Ovary (tissue), 9 donors: Measurements from ENCODE around the gene PLXNA2. TPM values are rescaled to one million over a fixed set of nuclear protein-coding genes. Genes with fewer than 3 reads are reported as not detected.

ENCODE experiments used
- DNase-seq, 5 donors: peaks; one replicate each; pipeline ENCODE4 v3.0.0-alpha.2; 2019 to 2020
- H3K27ac ChIP-seq, 2 donors: fragments of 200-600 bp; one replicate each; pipeline versions ENCODE4 v1.5.1 to v1.8.0; 2019 to 2022
- H3K27me3 ChIP-seq: fragments of 200-600 bp; one replicate; pipeline ENCODE4 v1.8.0; 2022
- H3K36me3 ChIP-seq: fragments of 200-600 bp; sonication (generic); one replicate; pipeline ENCODE4 v1.5.1; 2019
- H3K4me1 ChIP-seq: one replicate; pipeline ENCODE4 v1.8.1; 2013; ENCODE audit warnings: mild to moderate bottlenecking, moderate library complexity; ENCODE audit not compliant: insufficient read depth
- H3K4me3 ChIP-seq: fragments of 200-600 bp; sonication (generic); one replicate; pipeline ENCODE4 v1.5.1; 2017
- H3K9me3 ChIP-seq, 2 donors: fragments of 200-600 bp in 1 of 2; sonication (generic) in 1 of 2; one replicate each; pipeline versions ENCODE4 v1.5.1 to v1.8.1; 2013 to 2019; ENCODE audit warnings: mild to moderate bottlenecking in 1 of 2, moderate library complexity in 1 of 2
- EP300 ChIP-seq: sonication (generic); formaldehyde crosslinking; IDR thresholded peaks from one replicate; pipeline ENCODE4 v1.6.1; 2017; ENCODE audit warnings: antibody characterized with exemption
- POLR2A ChIP-seq: fragments of 450-650 bp; IDR thresholded peaks from one replicate; pipeline ENCODE4 v1.6.1; 2017; ENCODE audit warnings: antibody characterized with exemption, mild to moderate bottlenecking, moderate library complexity
- WGBS, 3 donors: extraction: QIAGEN DNeasy Blood & Tissue Kit in 1 of 3; methylation state at CpG; one replicate each; pipeline versions ENCODE4 v1.1.5 to v1.1.7; 2013 to 2017; 5-methylcytosine and 5-hydroxymethylcytosine counted together
- intact Hi-C, 4 donors: fragments of 100-400 bp; cut with DNase I; formaldehyde crosslinking; loops; one replicate each; pipeline versions ENCODE4 v1.11.0 to v1.15.1; 2022 to 2023
- polyA plus RNA-seq, 2 donors: library from polyadenylated mRNA; stranded (reverse); fragments of 200-250 nt in 1 of 2; fragments of 350-450 nt in 1 of 2; fragmentation: Illumina TruSeq in 1 of 2; extraction: RNeasy Lipid Tissue Mini Kit (QIAGEN cat#74804) in 1 of 2; gene quantifications; one replicate each; pipeline ENCODE4 v1.2.3, GENCODE V29; 2013 to 2014
- total RNA-seq, 7 donors: library from RNA; depleted of rRNA in 2 of 7; stranded (reverse); fragments of >200 nt in 2 of 7; fragmentation: NEBNext Ultra II Directional in 3 of 7; extraction: Animal tissue kit (Norgen Biotek cat#: 25700) in 3 of 7; gene quantifications; one replicate each; pipeline versions ENCODE4 v1.1.0 to v1.2.4, GENCODE V29; 2016 to 2023
- TF ChIP-seq, protein P1 (sequence below), 3 donors: fragments of 450-650 bp in 2 of 3; fragments of 200-600 bp in 1 of 3; IDR thresholded peaks; one replicate each; pipeline versions ENCODE4 v1.5.1 to v1.8.0; 2016 to 2022; ENCODE audit warnings: antibody characterized with exemption in 3 of 3, mild to moderate bottlenecking in 1 of 3
- donor health status: DM: no; HTN: no; CAD: no; lungs with moderate emphysema.
- donor health status: DM: no; HTN: no; CAD: no.
- donor health status: Bipolar disorder and iron deficiency.
- donor health status: DM: yes; HTN: yes; CAD: no.
- donor health status: DM: no; HTN: no; CAD: no.
- donor health status: DM: yes; HTN: yes; CAD: no.

The PLXNA2 gene
- total and polyA plus RNA-seq, 9 donors: 10.7 to 71.5 (median 44.0) TPM

GRCh38 chr1:208040821-208041297 lies 203.3 kb downstream of the PLXNA2 start:
- Histone ChIP-seq H3K27ac (no peak overlapping the region), H3K4me1 (peaks cover 21% of the 10 kb centered on the region), H3K9me3 (no peaks in the 10 kb centered on the region), H3K27me3 (no peaks in the 10 kb centered on the region), H3K4me3 (no peak overlapping the region), H3K36me3 (no peaks in the 10 kb centered on the region)
- no peak for DNase-seq
- TF ChIP-seq, protein P1, sequence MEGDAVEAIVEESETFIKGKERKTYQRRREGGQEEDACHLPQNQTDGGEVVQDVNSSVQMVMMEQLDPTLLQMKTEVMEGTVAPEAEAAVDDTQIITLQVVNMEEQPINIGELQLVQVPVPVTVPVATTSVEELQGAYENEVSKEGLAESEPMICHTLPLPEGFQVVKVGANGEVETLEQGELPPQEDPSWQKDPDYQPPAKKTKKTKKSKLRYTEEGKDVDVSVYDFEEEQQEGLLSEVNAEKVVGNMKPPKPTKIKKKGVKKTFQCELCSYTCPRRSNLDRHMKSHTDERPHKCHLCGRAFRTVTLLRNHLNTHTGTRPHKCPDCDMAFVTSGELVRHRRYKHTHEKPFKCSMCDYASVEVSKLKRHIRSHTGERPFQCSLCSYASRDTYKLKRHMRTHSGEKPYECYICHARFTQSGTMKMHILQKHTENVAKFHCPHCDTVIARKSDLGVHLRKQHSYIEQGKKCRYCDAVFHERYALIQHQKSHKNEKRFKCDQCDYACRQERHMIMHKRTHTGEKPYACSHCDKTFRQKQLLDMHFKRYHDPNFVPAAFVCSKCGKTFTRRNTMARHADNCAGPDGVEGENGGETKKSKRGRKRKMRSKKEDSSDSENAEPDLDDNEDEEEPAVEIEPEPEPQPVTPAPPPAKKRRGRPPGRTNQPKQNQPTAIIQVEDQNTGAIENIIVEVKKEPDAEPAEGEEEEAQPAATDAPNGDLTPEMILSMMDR (IDR thresholded peaks at IDR 0.05): no peak
- TF ChIP-seq EP300: no peak
- TF ChIP-seq POLR2A: no peak
- intact Hi-C loops: loop anchor here in 1 of 4 donors (5.0 to 10.0 kb wide), 2 partner anchors 54 to 201 kb away; partner anchors contain the start of gene PLXNA2
- WGBS, 3 donors: 80 to 83% (median 83%) methylated on average over 6 of the region's 6 CpGs

DNA sequence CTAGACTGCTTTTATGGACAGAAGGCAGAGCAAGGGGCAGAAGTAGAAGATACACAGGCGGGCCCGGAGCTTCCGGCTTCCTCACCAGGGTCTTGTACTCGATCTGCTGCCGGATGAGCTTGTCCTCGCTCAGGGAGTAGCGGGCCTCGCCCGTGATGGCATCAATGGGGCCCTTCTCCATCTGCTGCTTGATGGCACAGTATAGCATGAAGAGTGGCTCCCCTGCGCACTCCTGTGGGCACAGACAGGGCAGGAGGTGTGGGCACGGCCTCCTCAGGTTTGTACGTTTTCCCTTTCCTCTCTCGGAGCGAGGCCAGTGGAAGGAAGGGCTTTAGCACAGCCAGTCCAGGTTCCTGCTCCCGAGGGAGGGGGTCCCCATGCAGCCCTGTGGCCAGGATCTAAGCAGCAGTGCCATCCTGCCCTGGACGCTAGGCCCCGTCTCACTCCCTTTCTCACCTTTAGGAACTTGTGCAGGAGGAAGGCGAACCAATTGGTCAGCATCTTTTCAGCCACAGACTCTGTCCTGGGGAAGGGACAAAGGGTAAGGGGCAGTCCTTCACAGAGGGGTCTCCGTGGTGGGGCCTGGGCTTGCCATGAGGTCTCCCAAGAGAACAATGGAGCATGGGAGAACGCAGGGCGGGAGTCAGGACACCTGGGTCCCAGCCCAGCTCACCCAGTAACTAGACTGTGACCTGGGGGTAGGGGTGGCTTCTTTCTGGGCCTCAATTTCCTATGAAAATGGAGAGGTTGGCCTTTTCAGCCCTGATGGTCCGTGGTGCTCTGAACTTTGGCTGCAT lies 204.4 kb downstream of the PLXNA2 start:
- Histone ChIP-seq H3K27ac (no peak overlapping the region), H3K36me3 (no peaks in the 10 kb centered on the region), H3K9me3 (no peaks in the 10 kb centered on the region), H3K27me3 (no peaks in the 10 kb centered on the region), H3K4me3 (no peak overlapping the region), H3K4me1 (peaks cover 16% of the 10 kb centered on the region)
- intact Hi-C loops: loop anchor here in 1 of 4 donors (5.0 to 10.0 kb wide), 2 partner anchors 55 to 203 kb away; partner anchors contain the start of gene PLXNA2
- no peak for DNase-seq
- 91 to 94% (median 93%) methylated on average over 22 of the region's 22 CpGs for WGBS, 3 donors
- TF ChIP-seq, protein P1 (IDR thresholded peaks at IDR 0.05): no peak
- TF ChIP-seq POLR2A: no peak
- no peak for TF ChIP-seq EP300

DNA sequence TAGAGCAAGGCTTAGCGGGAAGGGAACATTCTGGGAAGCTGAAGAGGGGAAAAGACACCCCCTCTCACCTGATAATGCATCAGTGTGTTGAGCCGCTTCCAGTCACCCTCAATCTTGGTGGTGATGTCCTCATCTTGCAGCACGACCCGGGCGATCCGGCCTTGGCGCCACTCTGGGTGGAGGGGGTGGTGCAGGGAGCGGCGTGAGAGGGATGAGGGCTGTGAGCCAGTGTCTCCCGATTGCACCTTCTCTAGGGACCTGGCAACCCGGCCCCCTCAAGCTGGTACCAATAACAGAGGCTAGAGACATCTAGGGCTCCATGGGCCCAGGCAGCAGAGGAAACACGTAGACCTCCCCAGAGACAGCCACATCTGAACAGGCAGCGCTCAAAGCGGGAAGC lies 205.9 kb downstream of the PLXNA2 start:
- no peak overlapping the region for H3K27ac ChIP-seq
- no peaks in the 10 kb centered on the region for H3K36me3 ChIP-seq
- no peak for DNase-seq
- H3K27me3 ChIP-seq: no peaks in the 10 kb centered on the region
- no peak overlapping the region for H3K4me3 ChIP-seq
- TF ChIP-seq POLR2A (no peak), EP300 (no peak)
- TF ChIP-seq, protein P1 (IDR thresholded peaks at IDR 0.05): no peak
- no peaks in the 10 kb centered on the region for H3K9me3 ChIP-seq
- peaks cover 3% of the 10 kb centered on the region for H3K4me1 ChIP-seq
- WGBS, 3 donors: 91 to 97% (median 95%) methylated on average over 14 of the region's 14 CpGs
- intact Hi-C loops: no loop called here

- no peak overlapping the region for H3K4me3 ChIP-seq
- H3K4me1 ChIP-seq: no peaks in the 10 kb centered on the region
- no peaks in the 10 kb centered on the region for H3K9me3 ChIP-seq
- WGBS, 3 donors: 87 to 90% (median 90%) methylated on average over 9 of the region's 9 CpGs
- TF ChIP-seq EP300 (no peak), POLR2A (no peak)
- TF ChIP-seq, protein P1 (IDR thresholded peaks at IDR 0.05): no peak
- intact Hi-C loops: no loop called here
- no peak for DNase-seq
- no peaks in the 10 kb centered on the region for H3K36me3 ChIP-seq
- no peak overlapping the region for H3K27ac ChIP-seq
- no peaks in the 10 kb centered on the region for H3K27me3 ChIP-seq
Measured at GRCh38 chr1:208036918-208037766, 207.0 kb downstream of the PLXNA2 start.
